ENCODE measurements around the gene CDH5.

CDH5 gene

DNA sequence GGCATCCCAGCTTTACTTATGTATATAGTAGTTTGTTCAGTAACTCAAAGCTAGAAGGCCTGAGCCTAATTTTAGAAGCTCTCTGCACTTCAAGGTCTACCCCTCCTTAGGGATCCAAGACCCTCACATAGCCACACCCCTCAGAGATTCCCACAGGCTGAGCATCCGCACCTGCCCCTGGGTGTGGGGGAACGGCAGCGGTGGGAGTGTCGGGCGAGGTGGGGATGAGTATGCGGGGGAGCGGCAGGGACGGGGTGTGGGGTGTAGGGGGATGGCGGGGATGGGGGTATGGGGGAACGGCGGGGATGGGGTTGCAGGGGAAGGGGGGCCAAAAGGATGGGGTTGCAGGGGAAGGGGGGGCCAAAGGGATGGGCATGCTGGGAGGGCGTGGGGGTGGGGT is 35.7 kb downstream of the CDH5 start:
- Mint-ChIP-seq H3K36me3 (no peaks in the 10 kb centered on the region), H3K4me3 (no peak overlapping the region), H3K4me1 (peaks cover 4% of the 10 kb centered on the region), H3K9me3 (no peaks in the 10 kb centered on the region), H3K27me3 (peaks cover 19% of the 10 kb centered on the region), H3K27ac (no peak overlapping the region)
- no peak for DNase-seq (ENCODE audit: low spot score in 2 of 2)
- no peak for ATAC-seq (ENCODE audit: low read depth)

DNA sequence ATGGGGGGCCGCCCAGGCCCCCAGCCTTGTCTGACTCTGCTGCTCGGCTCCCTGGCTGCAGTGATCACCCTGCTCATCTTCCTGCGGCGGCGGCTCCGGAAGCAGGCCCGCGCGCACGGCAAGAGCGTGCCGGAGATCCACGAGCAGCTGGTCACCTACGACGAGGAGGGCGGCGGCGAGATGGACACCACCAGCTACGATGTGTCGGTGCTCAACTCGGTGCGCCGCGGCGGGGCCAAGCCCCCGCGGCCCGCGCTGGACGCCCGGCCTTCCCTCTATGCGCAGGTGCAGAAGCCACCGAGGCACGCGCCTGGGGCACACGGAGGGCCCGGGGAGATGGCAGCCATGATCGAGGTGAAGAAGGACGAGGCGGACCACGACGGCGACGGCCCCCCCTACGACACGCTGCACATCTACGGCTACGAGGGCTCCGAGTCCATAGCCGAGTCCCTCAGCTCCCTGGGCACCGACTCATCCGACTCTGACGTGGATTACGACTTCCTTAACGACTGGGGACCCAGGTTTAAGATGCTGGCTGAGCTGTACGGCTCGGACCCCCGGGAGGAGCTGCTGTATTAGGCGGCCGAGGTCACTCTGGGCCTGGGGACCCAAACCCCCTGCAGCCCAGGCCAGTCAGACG is 36.2 kb downstream of the CDH5 start:
- DNase-seq (ENCODE audit: low spot score in 2 of 2) (no peak), ATAC-seq (ENCODE audit: low read depth) (no peak)
- H3K9me3 Mint-ChIP-seq: no peaks in the 10 kb centered on the region
- H3K4me1 Mint-ChIP-seq: peaks cover 4% of the 10 kb centered on the region
- H3K4me3 Mint-ChIP-seq: no peak overlapping the region
- peaks cover 18% of the 10 kb centered on the region for H3K27me3 Mint-ChIP-seq
- no peaks in the 10 kb centered on the region for H3K36me3 Mint-ChIP-seq
- no peak overlapping the region for H3K27ac Mint-ChIP-seq

GRCh38 chr16:66403531-66404145 is 37.1 kb downstream of the CDH5 start:
- Mint-ChIP-seq H3K36me3 (no peaks in the 10 kb centered on the region), H3K4me1 (peaks cover 8% of the 10 kb centered on the region), H3K4me3 (no peak overlapping the region), H3K9me3 (no peaks in the 10 kb centered on the region), H3K27ac (no peak overlapping the region), H3K27me3 (peaks cover 10% of the 10 kb centered on the region)
- ATAC-seq (ENCODE audit: low read depth): no peak
- DNase-seq (ENCODE audit: low spot score in 2 of 2): no peak

DNA sequence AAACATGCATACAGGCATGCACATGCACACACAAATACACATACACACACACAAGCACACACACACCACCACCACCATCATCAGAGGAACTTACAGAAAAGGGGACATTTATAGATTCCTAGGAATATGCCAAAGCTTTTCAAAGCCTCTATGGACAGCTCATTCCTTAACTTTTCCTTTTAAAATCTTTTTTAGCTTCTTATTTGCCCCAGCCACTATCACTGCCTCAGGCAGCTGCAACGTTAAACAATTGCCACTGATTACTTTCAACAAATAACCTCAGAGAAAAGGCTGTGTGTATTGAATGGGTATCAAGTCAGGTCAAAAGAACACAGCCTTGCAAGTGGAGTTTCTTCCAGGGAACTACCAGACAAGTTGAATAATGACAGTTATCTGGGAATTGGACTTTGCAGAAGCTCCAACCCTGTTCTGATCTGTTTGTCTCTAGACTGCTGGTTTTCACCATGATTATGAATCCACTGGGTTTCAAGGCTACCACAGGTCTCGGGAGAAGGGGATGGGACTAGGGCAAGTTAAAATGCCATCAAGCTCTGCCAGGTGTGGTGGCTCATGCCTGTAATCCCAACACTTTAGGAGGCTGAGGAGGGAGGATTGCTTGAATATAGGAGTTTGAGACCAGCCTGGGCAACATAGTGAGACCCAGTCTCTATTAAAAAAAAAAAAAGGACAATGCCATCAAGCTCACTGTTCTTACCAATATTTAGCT is 38.7 kb downstream of the CDH5 start:
- H3K36me3 Mint-ChIP-seq: no peaks in the 10 kb centered on the region
- no peaks in the 10 kb centered on the region for H3K9me3 Mint-ChIP-seq
- peaks cover 8% of the 10 kb centered on the region for H3K4me1 Mint-ChIP-seq
- peaks cover 13% of the 10 kb centered on the region for H3K27me3 Mint-ChIP-seq
- DNase-seq (ENCODE audit: low spot score in 2 of 2) (no peak), ATAC-seq (ENCODE audit: low read depth) (no peak)
- H3K4me3 Mint-ChIP-seq: no peak overlapping the region
- H3K27ac Mint-ChIP-seq: no peak overlapping the region

DNA sequence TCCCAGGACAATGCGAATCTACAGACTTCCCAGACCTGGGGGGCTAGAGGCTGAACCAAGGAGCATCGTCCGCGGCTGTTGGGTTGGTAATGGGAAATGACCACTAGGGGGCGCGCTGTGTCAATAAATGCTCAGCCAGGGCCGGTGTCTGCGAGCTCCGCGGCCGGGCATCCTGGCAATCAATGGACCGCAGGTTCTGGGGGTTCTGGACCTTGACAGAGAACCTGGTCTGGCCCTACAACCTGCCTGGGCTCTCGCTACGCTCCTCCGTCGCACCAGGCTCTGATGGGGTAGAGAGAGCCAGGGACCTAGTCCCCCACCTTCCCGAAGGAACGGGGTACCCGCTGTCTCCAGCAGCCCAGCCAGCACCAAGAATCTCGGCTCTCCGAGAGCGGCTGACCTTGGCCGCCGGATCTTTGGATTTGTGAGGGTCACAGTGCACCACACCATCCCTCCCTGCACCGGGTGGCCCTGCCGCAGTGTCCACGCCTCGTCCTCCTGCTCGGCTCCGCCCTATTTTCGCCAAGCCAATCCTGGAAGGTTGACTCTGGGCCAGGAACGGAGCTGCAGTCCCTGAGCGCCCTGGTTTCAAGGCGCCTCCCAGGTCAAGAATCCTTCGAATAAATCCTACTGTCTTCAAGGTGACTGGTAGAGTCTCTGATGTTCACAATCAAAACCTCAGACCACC is 40.2 kb downstream of the CDH5 start:
- H3K27ac Mint-ChIP-seq: no peak overlapping the region
- peak; percentile 95 for ATAC-seq (ENCODE audit: low read depth)

DNA sequence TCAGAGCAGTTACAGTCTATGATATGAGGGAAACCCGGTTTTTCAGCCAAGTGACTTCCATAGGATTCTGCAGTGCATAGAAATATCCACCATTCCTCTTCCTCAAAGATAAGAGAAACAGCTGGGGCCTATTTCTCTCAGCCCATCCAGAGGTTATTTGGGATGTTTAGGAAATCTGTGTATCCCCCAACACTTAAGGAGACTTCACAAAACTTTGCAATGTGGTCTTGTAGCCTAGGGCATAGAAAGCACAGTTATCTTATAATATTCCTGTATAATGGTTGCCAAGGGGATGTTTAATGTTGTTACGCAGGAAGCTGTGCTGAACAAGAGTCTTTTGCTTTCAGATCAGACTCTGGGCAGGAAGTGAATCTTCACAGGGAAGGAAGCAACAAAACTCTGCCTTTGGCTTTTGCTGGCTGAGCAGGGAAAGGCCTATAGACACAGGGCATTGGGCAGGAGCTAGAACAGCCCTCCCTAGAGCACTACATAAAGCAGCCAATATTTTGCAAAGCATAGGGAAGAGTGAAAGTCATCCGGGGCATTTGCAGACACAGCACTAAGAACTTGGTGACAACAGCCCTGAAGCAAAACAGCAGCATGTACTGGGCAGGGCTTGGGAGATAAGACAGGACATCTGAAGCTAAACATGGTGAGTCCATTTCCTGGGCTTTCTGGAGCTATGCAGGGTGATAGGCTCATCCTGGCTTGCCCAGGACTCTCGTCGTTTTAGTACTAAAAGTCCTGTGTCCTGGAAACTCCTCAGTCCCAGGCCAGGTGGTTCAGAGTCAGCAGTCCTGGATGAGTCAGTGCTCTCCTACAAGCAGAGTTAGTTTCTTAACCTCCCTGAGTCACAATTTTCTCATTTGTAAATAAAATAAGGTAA is 41.9 kb downstream of the CDH5 start:
- Mint-ChIP-seq H3K4me3 (peak overlapping the region; percentile 41), H3K27me3 (peaks cover 12% of the 10 kb centered on the region), H3K4me1 (peaks cover 8% of the 10 kb centered on the region), H3K36me3 (peaks cover 3% of the 10 kb centered on the region), H3K9me3 (peaks cover 1% of the 10 kb centered on the region), H3K27ac (no peak overlapping the region)
- no peak for DNase-seq (ENCODE audit: low spot score in 2 of 2)
- no peak for ATAC-seq (ENCODE audit: low read depth)

More for the DNA sequence above, 40.2 kb downstream of the CDH5 start:
- DNase-seq (ENCODE audit: low spot score in 2 of 2): peak; percentile 88 to 95
- Mint-ChIP-seq H3K9me3 (no peaks in the 10 kb centered on the region), H3K27me3 (peaks cover 13% of the 10 kb centered on the region), H3K36me3 (no peaks in the 10 kb centered on the region), H3K4me3 (peak overlapping the region; percentile 64), H3K4me1 (peaks cover 8% of the 10 kb centered on the region)

GRCh38 chr16:66409156-66409555 is 42.7 kb downstream of the CDH5 start:
- H3K9me3 Mint-ChIP-seq: peaks cover 1% of the 10 kb centered on the region
- no peak for ATAC-seq (ENCODE audit: low read depth)
- peaks cover 3% of the 10 kb centered on the region for H3K36me3 Mint-ChIP-seq
- H3K27ac Mint-ChIP-seq: no peak overlapping the region
- DNase-seq (ENCODE audit: low spot score in 2 of 2): no peak
- H3K4me3 Mint-ChIP-seq: no peak overlapping the region
- peaks cover 8% of the 10 kb centered on the region for H3K4me1 Mint-ChIP-seq
- peaks cover 9% of the 10 kb centered on the region for H3K27me3 Mint-ChIP-seq

GRCh38 chr16:66412182-66412581 is 45.7 kb downstream of the CDH5 start:
- no peak overlapping the region for H3K4me3 Mint-ChIP-seq
- H3K4me1 Mint-ChIP-seq: peaks cover 4% of the 10 kb centered on the region
- H3K27me3 Mint-ChIP-seq: peaks cover 7% of the 10 kb centered on the region
- DNase-seq (ENCODE audit: low spot score in 2 of 2) (no peak), ATAC-seq (ENCODE audit: low read depth) (no peak)
- H3K36me3 Mint-ChIP-seq: peaks cover 3% of the 10 kb centered on the region
- peaks cover 4% of the 10 kb centered on the region for H3K9me3 Mint-ChIP-seq
- H3K27ac Mint-ChIP-seq: no peak overlapping the region

GRCh38 chr16:66414891-66415290 is 48.4 kb downstream of the CDH5 start:
- DNase-seq (ENCODE audit: low spot score in 2 of 2) (no peak), ATAC-seq (ENCODE audit: low read depth) (no peak)
- H3K4me3 Mint-ChIP-seq: no peak overlapping the region
- H3K27me3 Mint-ChIP-seq: peaks cover 2% of the 10 kb centered on the region
- H3K36me3 Mint-ChIP-seq: peaks cover 3% of the 10 kb centered on the region
- H3K4me1 Mint-ChIP-seq: peaks cover 10% of the 10 kb centered on the region
- H3K9me3 Mint-ChIP-seq: peaks cover 4% of the 10 kb centered on the region
- no peak overlapping the region for H3K27ac Mint-ChIP-seq

DNA sequence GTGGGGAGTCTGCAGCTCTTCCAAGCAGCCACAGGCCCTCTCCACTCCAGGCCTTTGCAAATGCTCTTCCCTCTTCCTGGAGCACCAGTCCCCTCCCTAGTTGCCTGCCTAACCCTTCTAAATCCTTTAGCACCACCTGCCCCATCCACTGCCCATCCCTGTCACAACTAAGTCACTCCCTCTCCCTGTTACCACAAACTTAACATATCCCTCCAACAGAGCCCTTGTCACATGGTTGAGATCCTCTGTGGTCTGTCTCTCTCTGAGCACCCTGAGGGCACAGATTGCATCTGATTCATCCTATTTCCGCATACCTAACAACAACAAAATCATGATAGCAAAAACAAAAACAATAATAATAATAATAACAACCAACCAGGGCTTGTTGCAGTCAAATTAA is 49.6 kb downstream of the CDH5 start:
- Mint-ChIP-seq H3K4me1 (peaks cover 10% of the 10 kb centered on the region), H3K9me3 (peaks cover 4% of the 10 kb centered on the region), H3K4me3 (no peak overlapping the region), H3K36me3 (peaks cover 3% of the 10 kb centered on the region), H3K27ac (no peak overlapping the region), H3K27me3 (peaks cover 4% of the 10 kb centered on the region)
- ATAC-seq (ENCODE audit: low read depth): no peak
- no peak for DNase-seq (ENCODE audit: low spot score in 2 of 2)

- no peak overlapping the region for H3K27ac Mint-ChIP-seq
- no peak for DNase-seq (ENCODE audit: low spot score in 2 of 2)
- peaks cover 10% of the 10 kb centered on the region for H3K4me1 Mint-ChIP-seq
- no peak for ATAC-seq (ENCODE audit: low read depth)
- peaks cover 3% of the 10 kb centered on the region for H3K36me3 Mint-ChIP-seq
- H3K9me3 Mint-ChIP-seq: peaks cover 3% of the 10 kb centered on the region
- peaks cover 4% of the 10 kb centered on the region for H3K27me3 Mint-ChIP-seq
- no peak overlapping the region for H3K4me3 Mint-ChIP-seq
These were observed 50.6 kb downstream of the CDH5 start for GRCh38 chr16:66416939-66417700.

- Mint-ChIP-seq H3K9me3 (peaks cover 2% of the 10 kb centered on the region), H3K4me3 (no peak overlapping the region), H3K27me3 (peaks cover 12% of the 10 kb centered on the region), H3K4me1 (peaks cover 10% of the 10 kb centered on the region), H3K27ac (no peak overlapping the region), H3K36me3 (peaks cover 2% of the 10 kb centered on the region)
- no peak for DNase-seq (ENCODE audit: low spot score in 2 of 2)
- peak; percentile 50 for ATAC-seq (ENCODE audit: low read depth)
These were observed 51.9 kb downstream of the CDH5 start for GRCh38 chr16:66418165-66418962.
